Liver (tissue), 9 donors: ENCODE measurements around the gene HSD11B1L. TPM values are rescaled to one million over a fixed set of nuclear protein-coding genes. Genes with fewer than 3 reads are reported as not detected.

Experiments used
- DNase-seq: peaks from one replicate; pipeline ENCODE4 v3.0.0-alpha.2; 2017; ENCODE audit warnings: low spot score
- H3K27ac ChIP-seq, 2 donors: one replicate each; pipeline ENCODE4 v1.7.0; 2013; ENCODE audit warnings: inconsistent platforms in 2 of 2, low read length in 2 of 2, control low read depth in 1 of 2, low read depth in 1 of 2, mild to moderate bottlenecking in 1 of 2
- H3K27me3 ChIP-seq, 4 donors: one replicate each; pipeline versions ENCODE4 v1.6.1 to v1.7.0; 2013; ENCODE audit warnings: low read length in 3 of 4, inconsistent platforms in 1 of 4, mild to moderate bottlenecking in 1 of 4, moderate library complexity in 1 of 4; ENCODE audit not compliant: control insufficient read depth in 4 of 4, insufficient read depth in 4 of 4
- H3K36me3 ChIP-seq, 4 donors: one replicate each; pipeline versions ENCODE4 v1.6.1 to v1.7.0; 2013; ENCODE audit warnings: low read length in 3 of 4, mild to moderate bottlenecking in 3 of 4, low read depth in 1 of 4, moderate library complexity in 1 of 4; ENCODE audit not compliant: control insufficient read depth in 4 of 4, insufficient read depth in 3 of 4
- H3K4me1 ChIP-seq, 4 donors: one replicate each; pipeline versions ENCODE4 v1.6.1 to v1.7.0; 2013; ENCODE audit warnings: low read length in 3 of 4, mild to moderate bottlenecking in 3 of 4, moderate library complexity in 1 of 4; ENCODE audit not compliant: control insufficient read depth in 4 of 4, insufficient read depth in 4 of 4
- H3K4me3 ChIP-seq, 3 donors: one replicate each; pipeline versions ENCODE4 v1.6.1 to v1.7.0; 2013; ENCODE audit warnings: low read length in 3 of 3, control low read depth in 1 of 3, low read depth in 1 of 3, mild to moderate bottlenecking in 1 of 3
- H3K9ac ChIP-seq, 2 donors: one replicate each; pipeline ENCODE4 v1.7.0; 2013; ENCODE audit warnings: low read length in 2 of 2, mild to moderate bottlenecking in 2 of 2, moderate library complexity in 2 of 2, control low read depth in 1 of 2, low read depth in 1 of 2
- H3K9me3 ChIP-seq, 4 donors: one replicate each; pipeline versions ENCODE4 v1.6.1 to v1.7.0; 2013; ENCODE audit warnings: low read length in 3 of 4; ENCODE audit not compliant: control insufficient read depth in 4 of 4
- EGR1 ChIP-seq, 2 donors: IDR thresholded peaks; 2 replicates each; pipeline ENCODE4 v1.6.1; 2016 to 2018; ENCODE audit warnings: antibody characterized with exemption in 2 of 2, low read depth in 2 of 2
- FOXA1 ChIP-seq: IDR thresholded peaks from 2 replicates; pipeline ENCODE4 v1.6.1; 2016; ENCODE audit warnings: antibody characterized with exemption
- FOXA2 ChIP-seq: IDR thresholded peaks from 2 replicates; pipeline ENCODE4 v1.6.1; 2016; ENCODE audit warnings: antibody characterized with exemption
- GABPA ChIP-seq, 2 donors: IDR thresholded peaks in 1 of 2; conservative IDR thresholded peaks in 1 of 2; 2 replicates each; pipeline ENCODE4 v1.6.1; 2016; ENCODE audit warnings: antibody characterized with exemption in 2 of 2, mild to moderate bottlenecking in 1 of 2, moderate library complexity in 1 of 2
- HNF4A ChIP-seq, 2 donors: conservative IDR thresholded peaks; 2 replicates each; pipeline ENCODE4 v1.6.1; 2016; ENCODE audit warnings: antibody characterized with exemption in 2 of 2, mild to moderate bottlenecking in 2 of 2
- HNF4G ChIP-seq: IDR thresholded peaks from 2 replicates; pipeline ENCODE4 v1.6.1; 2016; ENCODE audit warnings: antibody characterized with exemption
- JUND ChIP-seq, 2 donors: IDR thresholded peaks; 2 replicates each; pipeline ENCODE4 v1.6.1; 2016; ENCODE audit warnings: antibody characterized with exemption in 2 of 2
- RAD21 ChIP-seq, 2 donors: IDR thresholded peaks; 2 replicates each; pipeline ENCODE4 v1.6.1; 2016; ENCODE audit warnings: antibody characterized with exemption in 2 of 2, mild to moderate bottlenecking in 2 of 2
- RXRA ChIP-seq, 2 donors: IDR thresholded peaks; 2 replicates each; pipeline ENCODE4 v1.6.1; 2017 to 2018; ENCODE audit warnings: antibody characterized with exemption in 2 of 2, mild to moderate bottlenecking in 1 of 2
- SP1 ChIP-seq: IDR thresholded peaks from 2 replicates; pipeline ENCODE4 v1.6.1; 2018; ENCODE audit warnings: antibody characterized with exemption, mild to moderate bottlenecking
- TAF1 ChIP-seq: conservative IDR thresholded peaks from 2 replicates; pipeline ENCODE4 v1.6.1; 2016; ENCODE audit warnings: antibody characterized with exemption, mild to moderate bottlenecking
- YY1 ChIP-seq: IDR thresholded peaks from 2 replicates; pipeline ENCODE4 v1.6.1; 2016; ENCODE audit warnings: antibody characterized with exemption, mild to moderate bottlenecking
- WGBS: extraction: QIAGEN DNeasy Blood & Tissue Kit; methylation state at CpG from one replicate; pipeline ENCODE4 v1.1.7; 2013; 5-methylcytosine and 5-hydroxymethylcytosine counted together
- polyA plus RNA-seq, 2 donors: library from polyadenylated mRNA; stranded (reverse) in 1 of 2; unstranded in 1 of 2; fragments of 200-250 nt in 1 of 2; fragments of >200 nt in 1 of 2; fragmentation: Nextera tagmentation in 1 of 2; extraction: Ambion mirVana in 1 of 2; gene quantifications; one replicate each; pipeline versions ENCODE4 v1.2.1 to v1.2.3, GENCODE V29; 2013 to 2015
- total RNA-seq, 2 donors: library from RNA; depleted of rRNA; stranded (reverse); fragments of >200 nt; gene quantifications; one replicate each; pipeline ENCODE4 v1.2.3, GENCODE V29; 2014
- TF ChIP-seq, protein P1 (sequence below): IDR thresholded peaks from 2 replicates; pipeline ENCODE4 v1.6.1; 2016; ENCODE audit warnings: antibody characterized with exemption
- TF ChIP-seq, protein P2 (sequence below): fragments of 150-350 bp; IDR thresholded peaks from 2 replicates; pipeline ENCODE4 v1.5.1; 2017; ENCODE audit warnings: improper control_type of control experiment, low read depth, low read length; ENCODE audit not compliant: missing input control
- donor health status: healthy.
- donor health status: healthy.
- donor health status: healthy.
- donor health status: healthy.
- donor health status: healthy.

Gene HSD11B1L
- total and polyA plus RNA-seq, 4 donors: 1.3 to 2.5 (median 1.9) TPM

DNA sequence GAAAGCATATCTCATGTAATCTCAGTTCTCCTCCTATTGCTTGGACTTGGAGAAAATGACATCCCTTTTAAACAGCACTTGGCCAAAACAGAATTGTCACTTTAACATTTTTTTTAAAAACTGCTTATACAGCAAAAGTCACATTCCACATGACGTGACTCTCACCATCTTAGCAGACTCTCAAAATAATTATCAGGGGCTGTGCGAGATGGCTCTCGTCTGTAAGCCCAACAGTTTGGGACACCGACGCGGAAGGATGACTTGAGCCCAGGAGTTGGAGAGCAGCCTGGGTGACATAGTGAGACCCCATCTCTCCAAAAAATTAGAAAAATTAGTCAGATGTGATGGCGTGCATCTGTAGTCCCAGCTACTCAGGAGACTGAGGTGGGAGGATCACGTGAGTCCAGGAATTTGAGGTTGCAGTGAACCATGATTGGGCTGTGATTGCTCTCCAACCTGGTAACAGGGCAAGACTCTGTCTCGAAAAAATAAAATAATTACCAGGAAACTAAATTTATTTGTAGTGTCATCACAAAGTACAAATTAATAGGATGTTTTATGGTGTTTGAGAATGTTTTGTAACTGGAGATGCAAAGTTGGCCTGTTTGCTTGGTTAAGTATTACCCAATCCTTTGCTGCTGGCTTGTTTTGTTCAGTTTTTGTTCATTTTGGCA is 49.1 kb upstream of the HSD11B1L start:
- H3K4me1 ChIP-seq: peaks cover 9 to 57% (median 38%) of the 10 kb centered on the region in 4 donors
- H3K27ac ChIP-seq: peak overlapping the region; percentile 15 to 48
- no peak overlapping the region for H3K9ac ChIP-seq
- no peak for DNase-seq
- TF ChIP-seq, protein P1, sequence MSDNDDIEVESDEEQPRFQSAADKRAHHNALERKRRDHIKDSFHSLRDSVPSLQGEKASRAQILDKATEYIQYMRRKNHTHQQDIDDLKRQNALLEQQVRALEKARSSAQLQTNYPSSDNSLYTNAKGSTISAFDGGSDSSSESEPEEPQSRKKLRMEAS: no peak
- TF ChIP-seq HNF4A (conservative IDR thresholded peaks at IDR 0.05) (peak in 1 of 2 donors; percentile 13), RXRA (IDR thresholded peaks at IDR 0.05) (no peak), YY1 (peak; percentile 30), SP1 (peak; percentile 2), FOXA1 (no peak), GABPA (IDR thresholded peaks at IDR 0.05 in 1 of 2, conservative IDR thresholded peaks at IDR 0.05 in 1 of 2) (no peak), EGR1 (IDR thresholded peaks at IDR 0.05; ENCODE audit: low read depth in 2 of 2) (no peak)
- no peaks in the 10 kb centered on the region for H3K27me3 ChIP-seq
- peaks cover 3 to 14% (median 11%) of the 10 kb centered on the region in 4 donors for H3K36me3 ChIP-seq
- 66% methylated on average over 9 of the region's 9 CpGs for WGBS
- H3K4me3 ChIP-seq: no peak overlapping the region
- H3K9me3 ChIP-seq: no peaks in the 10 kb centered on the region

DNA sequence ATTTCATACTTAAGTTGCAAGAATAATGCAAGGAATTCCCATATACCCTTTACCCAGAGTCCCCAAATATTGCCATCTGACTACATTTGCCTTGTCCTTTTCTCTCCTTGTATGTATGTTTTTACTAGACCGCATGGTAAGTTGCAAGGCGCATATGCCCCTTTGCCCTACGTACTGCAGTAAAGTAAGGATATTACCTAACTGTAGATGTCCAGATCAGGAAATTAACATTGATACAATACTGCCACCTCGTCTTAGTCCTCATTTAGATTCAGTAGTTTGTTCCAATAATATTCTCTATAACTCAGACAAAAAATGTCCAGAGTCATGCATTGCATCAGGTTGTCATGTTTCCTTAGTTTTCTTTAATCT is 48.6 kb upstream of the HSD11B1L start:
- no peak for DNase-seq
- H3K9ac ChIP-seq: no peak overlapping the region
- TF ChIP-seq HNF4A (conservative IDR thresholded peaks at IDR 0.05) (peak in 1 of 2 donors; percentile 13), RXRA (IDR thresholded peaks at IDR 0.05) (no peak)
- peaks cover 9 to 54% (median 38%) of the 10 kb centered on the region in 4 donors for H3K4me1 ChIP-seq
- no peak overlapping the region for H3K4me3 ChIP-seq
- H3K36me3 ChIP-seq: peaks cover 1 to 9% (median 6%) of the 10 kb centered on the region in 4 donors
- H3K27ac ChIP-seq: peak overlapping the region; percentile 15 to 48
- 38% methylated on average over 4 of the region's 4 CpGs for WGBS
- H3K27me3 ChIP-seq: no peaks in the 10 kb centered on the region
- H3K9me3 ChIP-seq: no peaks in the 10 kb centered on the region

DNA sequence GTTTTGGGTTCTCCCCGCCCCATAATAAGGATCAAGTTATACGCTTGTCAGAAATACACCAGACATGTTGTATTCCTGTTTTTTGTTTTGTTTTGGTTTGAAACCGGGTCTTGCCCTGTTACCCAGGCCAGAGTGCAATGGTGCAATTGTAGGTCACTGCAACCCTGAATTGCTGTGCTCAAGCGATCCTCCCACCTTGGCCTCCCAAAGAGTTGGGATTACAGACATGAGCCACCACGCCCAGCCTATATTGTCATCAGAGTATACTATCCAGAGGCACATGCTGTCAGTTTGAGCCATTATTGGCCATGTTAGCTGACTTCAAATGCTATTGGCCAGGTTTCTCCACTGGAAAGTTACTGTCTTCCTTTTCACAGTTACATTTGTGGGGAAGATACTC is 48.2 kb upstream of the HSD11B1L start:
- no peak for DNase-seq
- no peaks in the 10 kb centered on the region for H3K27me3 ChIP-seq
- peaks cover under 1 to 5% (median 2%) of the 10 kb centered on the region in 4 donors for H3K36me3 ChIP-seq
- H3K9me3 ChIP-seq: no peaks in the 10 kb centered on the region
- no peak overlapping the region for H3K9ac ChIP-seq
- H3K4me1 ChIP-seq: peaks cover 9 to 52% (median 39%) of the 10 kb centered on the region in 4 donors
- WGBS: 54% methylated on average over 5 of the region's 5 CpGs
- TF ChIP-seq RXRA (IDR thresholded peaks at IDR 0.05) (peak in 1 of 2 donors; percentile 51), HNF4A (conservative IDR thresholded peaks at IDR 0.05) (peak; percentile 21 to 57), FOXA1 (no peak)
- H3K27ac ChIP-seq: peak overlapping the region; percentile 15 to 23
- H3K4me3 ChIP-seq: no peak overlapping the region

DNA sequence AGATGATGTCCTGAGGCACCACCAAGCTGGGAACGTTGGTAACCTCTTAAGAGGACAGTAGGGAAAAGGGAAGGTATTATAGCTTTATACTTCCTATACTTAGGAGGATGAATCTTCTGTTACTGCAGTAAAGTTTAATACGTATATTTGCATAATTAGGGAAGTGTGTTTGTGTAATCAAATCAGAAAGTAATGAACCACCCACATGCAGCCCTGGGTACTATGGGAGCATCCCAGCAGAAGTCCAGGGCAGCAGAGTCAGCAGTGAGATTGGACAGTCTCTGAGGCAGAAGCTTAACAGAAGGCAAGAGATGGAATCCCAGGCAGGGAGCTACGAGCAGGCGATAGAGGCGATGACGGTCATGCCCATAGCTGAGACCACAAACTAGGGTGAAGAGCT is 45.4 kb upstream of the HSD11B1L start:
- H3K9ac ChIP-seq: no peak overlapping the region
- WGBS: 91% methylated on average over 6 of the region's 6 CpGs

More for the DNA sequence above, 45.4 kb upstream of the HSD11B1L start:
- Histone ChIP-seq H3K27me3 (no peaks in the 10 kb centered on the region), H3K9me3 (no peaks in the 10 kb centered on the region), H3K27ac (no peak overlapping the region), H3K4me3 (no peak overlapping the region), H3K4me1 (peaks cover 9 to 37% (median 34%) of the 10 kb centered on the region in 4 donors), H3K36me3 (peaks cover 0 to 2% (median 0%) of the 10 kb centered on the region in 4 donors)
- no peak for DNase-seq
- TF ChIP-seq, protein P1: no peak
- TF ChIP-seq JUND (IDR thresholded peaks at IDR 0.05) (no peak), RXRA (IDR thresholded peaks at IDR 0.05) (no peak), FOXA2 (no peak), HNF4G (no peak), FOXA1 (no peak), GABPA (IDR thresholded peaks at IDR 0.05 in 1 of 2, conservative IDR thresholded peaks at IDR 0.05 in 1 of 2) (no peak), RAD21 (IDR thresholded peaks at IDR 0.05) (no peak), TAF1 (no peak), EGR1 (IDR thresholded peaks at IDR 0.05; ENCODE audit: low read depth in 2 of 2) (no peak), SP1 (no peak)
- TF ChIP-seq, protein P2, sequence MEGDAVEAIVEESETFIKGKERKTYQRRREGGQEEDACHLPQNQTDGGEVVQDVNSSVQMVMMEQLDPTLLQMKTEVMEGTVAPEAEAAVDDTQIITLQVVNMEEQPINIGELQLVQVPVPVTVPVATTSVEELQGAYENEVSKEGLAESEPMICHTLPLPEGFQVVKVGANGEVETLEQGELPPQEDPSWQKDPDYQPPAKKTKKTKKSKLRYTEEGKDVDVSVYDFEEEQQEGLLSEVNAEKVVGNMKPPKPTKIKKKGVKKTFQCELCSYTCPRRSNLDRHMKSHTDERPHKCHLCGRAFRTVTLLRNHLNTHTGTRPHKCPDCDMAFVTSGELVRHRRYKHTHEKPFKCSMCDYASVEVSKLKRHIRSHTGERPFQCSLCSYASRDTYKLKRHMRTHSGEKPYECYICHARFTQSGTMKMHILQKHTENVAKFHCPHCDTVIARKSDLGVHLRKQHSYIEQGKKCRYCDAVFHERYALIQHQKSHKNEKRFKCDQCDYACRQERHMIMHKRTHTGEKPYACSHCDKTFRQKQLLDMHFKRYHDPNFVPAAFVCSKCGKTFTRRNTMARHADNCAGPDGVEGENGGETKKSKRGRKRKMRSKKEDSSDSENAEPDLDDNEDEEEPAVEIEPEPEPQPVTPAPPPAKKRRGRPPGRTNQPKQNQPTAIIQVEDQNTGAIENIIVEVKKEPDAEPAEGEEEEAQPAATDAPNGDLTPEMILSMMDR: no peak
